HG03469 (cell line): ENCODE results near the gene STK40.

Experiments used
- ATAC-seq: cut with Tn5 transposase; IDR thresholded peaks from one replicate; pipeline ENCODE4 v1.9.1; 2021; ENCODE audit warnings: mild to moderate bottlenecking, moderate library complexity, moderate number of reproducible peaks; ENCODE audit not compliant: unreplicated experiment

Gene STK40

GRCh38 chr1:36377791-36378492, 7.8 kb downstream of the STK40 start:
- ATAC-seq, result no peak

GRCh38 chr1:36372617-36373016, 13.1 kb downstream of the STK40 start:
- ATAC-seq, result no peak

- ATAC-seq, result no peak
Observed at GRCh38 chr1:36369061-36369861, 16.5 kb downstream of the STK40 start.

GRCh38 chr1:36367798-36368197, 17.9 kb downstream of the STK40 start:
- ATAC-seq, result no peak

GRCh38 chr1:36367066-36367465, 18.7 kb downstream of the STK40 start:
- ATAC-seq, result no peak

GRCh38 chr1:36366091-36366661, 19.5 kb downstream of the STK40 start:
- ATAC-seq, result no peak

- no peak for ATAC-seq
Observed at GRCh38 chr1:36365381-36365780, 20.3 kb downstream of the STK40 start.

GRCh38 chr1:36359911-36360550, 25.7 kb downstream of the STK40 start:
- no peak for ATAC-seq

- no peak for ATAC-seq
Observed at GRCh38 chr1:36359383-36359782, 26.3 kb downstream of the STK40 start.

- ATAC-seq, result no peak
Observed at GRCh38 chr1:36358514-36359084, 27.1 kb downstream of the STK40 start.

GRCh38 chr1:36355811-36356210, 29.9 kb downstream of the STK40 start:
- ATAC-seq, result no peak

- ATAC-seq, result no peak
Observed at GRCh38 chr1:36354486-36354885, 31.2 kb downstream of the STK40 start.

GRCh38 chr1:36352910-36353878, 32.5 kb downstream of the STK40 start:
- ATAC-seq, result no peak

- no peak for ATAC-seq
Observed at GRCh38 chr1:36352125-36352909, 33.4 kb downstream of the STK40 start.

GRCh38 chr1:36351227-36351977, 34.3 kb downstream of the STK40 start:
- ATAC-seq, result no peak

GRCh38 chr1:36350659-36351226, 35.0 kb downstream of the STK40 start:
- no peak for ATAC-seq

GRCh38 chr1:36349839-36350238, 35.9 kb downstream of the STK40 start:
- no peak for ATAC-seq

GRCh38 chr1:36349241-36349671, 36.5 kb downstream of the STK40 start:
- ATAC-seq, result peak; percentile 43
